Epithelial cell of umbilical artery (primary cell): ENCODE measurements around the gene CHPT1. TPM values are rescaled to one million over a fixed set of nuclear protein-coding genes. Genes with fewer than 3 reads are reported as not detected.

Experiments used
- total RNA-seq: library from RNA; depleted of rRNA; stranded (reverse); fragments of >200 nt; gene quantifications from 2 replicates; pipeline ENCODE4 v1.2.3, GENCODE V29; 2014

CHPT1 gene
- total RNA-seq: 24.0 and 30.2 TPM in 2 replicates

GRCh38 chr12:101697197-101697929 lies at the start of gene CHPT1:
TSS of gene CHPT1 (plus strand) at chr12:101697640. CDS start at chr12:101697862, 222 bp downstream.

GRCh38 chr12:101738920-101739665 lies 41.7 kb downstream of the CHPT1 start, which contains the start of gene SYCP3:
TSS of gene SYCP3 (minus strand) at chr12:101739462. CDS start at chr12:101737935, 1,527 bp downstream.

Other genes starting within 250 kb of the CHPT1 start
- not detected in 2 replicates for gene SPIC, start 222.3 kb upstream of the CHPT1 start, total RNA-seq
- not detected in 2 replicates for gene MYBPC1, start 102.7 kb upstream of the CHPT1 start, total RNA-seq
- 0.30 TPM in 1 of 2 replicates, not detected in the other for gene SYCP3, start 41.8 kb downstream of the CHPT1 start, total RNA-seq
- gene GNPTAB, start 133.3 kb downstream of the CHPT1 start, total RNA-seq: 23.4 and 27.5 TPM in 2 replicates
- gene DRAM1, start 179.9 kb downstream of the CHPT1 start, total RNA-seq: 31.5 and 46.5 TPM in 2 replicates